Trophoblast cell (in vitro differentiated cells and primary cell): ENCODE results near the gene DCAF8L2.

Experiments
- DNase-seq, 2 donors: peaks; one replicate each; pipeline ENCODE4 v3.0.0-alpha.2; 2016
- H2AFZ ChIP-seq: 2 replicates; pipeline ENCODE4 v1.6.1; 2013; ENCODE audit warnings: low read length, moderate library complexity, mild to moderate bottlenecking; ENCODE audit not compliant: insufficient read depth, poor library complexity
- H2AK5ac ChIP-seq: 2 replicates; pipeline ENCODE4 v1.6.1; 2013; ENCODE audit warnings: mild to moderate bottlenecking, low read length
- H2BK120ac ChIP-seq: 2 replicates; pipeline ENCODE4 v1.6.1; 2013; ENCODE audit warnings: low read length, mild to moderate bottlenecking, moderate library complexity; ENCODE audit not compliant: insufficient read depth, poor library complexity
- H2BK12ac ChIP-seq: 2 replicates; pipeline ENCODE4 v1.6.1; 2013; ENCODE audit warnings: mild to moderate bottlenecking, low read length, moderate library complexity
- H2BK5ac ChIP-seq: 2 replicates; pipeline ENCODE4 v1.6.1; 2013; ENCODE audit warnings: low read length, low read depth, moderate library complexity, mild to moderate bottlenecking; ENCODE audit not compliant: poor library complexity
- H3K14ac ChIP-seq: 2 replicates; pipeline ENCODE4 v1.6.1; 2013; ENCODE audit warnings: mild to moderate bottlenecking, low read length
- H3K18ac ChIP-seq: 2 replicates; pipeline ENCODE4 v1.6.1; 2013; ENCODE audit warnings: mild to moderate bottlenecking, low read length
- H3K23ac ChIP-seq: 2 replicates; pipeline ENCODE4 v1.6.1; 2013; ENCODE audit warnings: low read length
- H3K27ac ChIP-seq: 2 replicates; pipeline ENCODE4 v1.5.1; 2013; ENCODE audit warnings: low read depth, mild to moderate bottlenecking, inconsistent platforms, low read length, moderate library complexity
- H3K27me3 ChIP-seq: 2 replicates; pipeline ENCODE4 v1.6.1; 2013; ENCODE audit warnings: inconsistent platforms, mild to moderate bottlenecking, low read length, moderate library complexity; ENCODE audit not compliant: insufficient read depth
- H3K36me3 ChIP-seq, 2 experiments: 1 replicate in 1 of 2; 2 replicates in 1 of 2; pipeline ENCODE4 v1.6.1; 2013; ENCODE audit warnings: low read length in 2 of 2, mild to moderate bottlenecking in 2 of 2, moderate library complexity in 1 of 2; ENCODE audit not compliant: insufficient read depth in 2 of 2, control insufficient read depth in 1 of 2
- H3K4ac ChIP-seq: 2 replicates; pipeline ENCODE4 v1.6.1; 2013; ENCODE audit warnings: low read depth, mild to moderate bottlenecking, low read length, moderate library complexity
- H3K4me1 ChIP-seq, 2 experiments: 1 replicate in 1 of 2; 2 replicates in 1 of 2; pipeline ENCODE4 v1.6.1; 2013; ENCODE audit warnings: low read length in 2 of 2, mild to moderate bottlenecking in 2 of 2, moderate library complexity in 1 of 2; ENCODE audit not compliant: insufficient read depth in 2 of 2, control insufficient read depth in 1 of 2
- H3K4me2 ChIP-seq: 2 replicates; pipeline ENCODE4 v1.6.1; 2013; ENCODE audit warnings: inconsistent platforms, mild to moderate bottlenecking, low read length, moderate library complexity
- H3K4me3 ChIP-seq: 2 replicates; pipeline ENCODE4 v1.5.1; 2013; ENCODE audit warnings: mild to moderate bottlenecking, low read depth, low read length, inconsistent platforms
- H3K79me1 ChIP-seq: one replicate; pipeline ENCODE4 v1.6.1; 2013; ENCODE audit warnings: low read length
- H3K79me2 ChIP-seq: 2 replicates; pipeline ENCODE4 v1.6.1; 2013; ENCODE audit warnings: low read length, mild to moderate bottlenecking; ENCODE audit not compliant: control insufficient read depth, insufficient read depth, poor library complexity
- H3K9ac ChIP-seq: 2 replicates; pipeline ENCODE4 v1.6.1; 2013; ENCODE audit warnings: mild to moderate bottlenecking, low read length
- H3K9me3 ChIP-seq: 2 replicates; pipeline ENCODE4 v1.6.1; 2013; ENCODE audit warnings: low read depth, mild to moderate bottlenecking, control low read depth, inconsistent platforms, low read length; ENCODE audit not compliant: insufficient read depth
- H4K12ac ChIP-seq: 2 replicates; pipeline ENCODE4 v1.6.1; 2013; ENCODE audit warnings: low read depth, mild to moderate bottlenecking, low read length, moderate library complexity
- H4K8ac ChIP-seq: 2 replicates; pipeline ENCODE4 v1.6.1; 2013; ENCODE audit warnings: low read depth, mild to moderate bottlenecking, low read length, moderate library complexity
- H4K91ac ChIP-seq: one replicate; pipeline ENCODE4 v1.6.1; 2013; ENCODE audit warnings: low read depth, mild to moderate bottlenecking, low read length, moderate library complexity
- WGBS: extraction: QIAGEN DNeasy Blood & Tissue Kit; methylation state at CpG from one replicate; pipeline ENCODE4 v1.1.7; 2013; ENCODE audit warnings: missing lambda C conversion rate; ENCODE audit not compliant: insufficient read length, insufficient coverage; ENCODE audit errors: extremely low coverage; 5-methylcytosine and 5-hydroxymethylcytosine counted together

The DCAF8L2 gene

GRCh38 chrX:27656581-27656980, 66.4 kb downstream of the DCAF8L2 start:
- WGBS: no CpG with 5 or more reads among the region's 1 CpG
- Histone ChIP-seq H3K27me3 (no peaks in the 10 kb centered on the region), H3K36me3 (no peaks in the 10 kb centered on the region)

GRCh38 chrX:27660878-27661277, 70.7 kb downstream of the DCAF8L2 start:
- Histone ChIP-seq H3K18ac (no peak overlapping the region), H3K27ac (no peak overlapping the region), H4K12ac (no peak overlapping the region), H3K9me3 (no peaks in the 10 kb centered on the region), H2BK120ac (no peak overlapping the region), H3K9ac (no peak overlapping the region), H2AFZ (no peak overlapping the region), H3K14ac (no peak overlapping the region), H3K4ac (no peak overlapping the region), H3K4me3 (no peak overlapping the region), H3K79me2 (no peaks in the 10 kb centered on the region), H4K91ac (no peak overlapping the region), H3K36me3 (no peaks in the 10 kb centered on the region), H3K23ac (no peak overlapping the region), H2BK12ac (no peak overlapping the region), H3K27me3 (no peaks in the 10 kb centered on the region), H2AK5ac (no peak overlapping the region), H3K4me1 (no peaks in the 10 kb centered on the region), H4K8ac (no peak overlapping the region), H3K79me1 (no peaks in the 10 kb centered on the region), H2BK5ac (no peak overlapping the region), H3K4me2 (no peak overlapping the region)
- no peak for DNase-seq

More at GRCh38 chrX:27656581-27656980, 66.4 kb downstream of the DCAF8L2 start:
- Histone ChIP-seq H3K23ac (no peak overlapping the region), H3K4me3 (no peak overlapping the region), H3K4me2 (no peak overlapping the region), H3K9me3 (no peaks in the 10 kb centered on the region), H3K27ac (no peak overlapping the region), H3K9ac (no peak overlapping the region), H3K4ac (no peak overlapping the region), H4K91ac (no peak overlapping the region), H3K14ac (no peak overlapping the region), H4K8ac (no peak overlapping the region), H4K12ac (no peak overlapping the region), H2AFZ (no peak overlapping the region), H3K18ac (no peak overlapping the region), H2AK5ac (no peak overlapping the region), H3K79me2 (no peaks in the 10 kb centered on the region), H3K79me1 (no peaks in the 10 kb centered on the region), H2BK12ac (no peak overlapping the region), H3K4me1 (no peaks in the 10 kb centered on the region), H2BK5ac (no peak overlapping the region), H2BK120ac (no peak overlapping the region)
- DNase-seq: no peak

- H3K14ac ChIP-seq: no peak overlapping the region
- H2BK5ac ChIP-seq: no peak overlapping the region
- DNase-seq: no peak
- no CpG with 5 or more reads among the region's 2 CpGs for WGBS
- H3K4me2 ChIP-seq: no peak overlapping the region
- no peaks in the 10 kb centered on the region for H3K79me1 ChIP-seq
- no peaks in the 10 kb centered on the region for H3K36me3 ChIP-seq
- no peak overlapping the region for H4K8ac ChIP-seq
- no peak overlapping the region for H3K9ac ChIP-seq
- H3K4ac ChIP-seq: no peak overlapping the region
- H2AK5ac ChIP-seq: no peak overlapping the region
- no peaks in the 10 kb centered on the region for H3K27me3 ChIP-seq
- H3K9me3 ChIP-seq: no peaks in the 10 kb centered on the region
- H3K79me2 ChIP-seq: no peaks in the 10 kb centered on the region
- H3K23ac ChIP-seq: no peak overlapping the region
- H2BK12ac ChIP-seq: no peak overlapping the region
- H2BK120ac ChIP-seq: no peak overlapping the region
- no peak overlapping the region for H4K12ac ChIP-seq
- no peak overlapping the region for H2AFZ ChIP-seq
- no peaks in the 10 kb centered on the region for H3K4me1 ChIP-seq
- H4K91ac ChIP-seq: no peak overlapping the region
- H3K27ac ChIP-seq: no peak overlapping the region
- H3K18ac ChIP-seq: no peak overlapping the region
- no peak overlapping the region for H3K4me3 ChIP-seq
Observed at GRCh38 chrX:27671234-27671633, 81.1 kb downstream of the DCAF8L2 start.

GRCh38 chrX:27674491-27674890, 84.3 kb downstream of the DCAF8L2 start:
- no peak overlapping the region for H3K14ac ChIP-seq
- no peaks in the 10 kb centered on the region for H3K36me3 ChIP-seq
- no peak for DNase-seq
- H2BK5ac ChIP-seq: no peak overlapping the region
- no peak overlapping the region for H3K4ac ChIP-seq
- no peak overlapping the region for H3K4me2 ChIP-seq
- H3K9me3 ChIP-seq: no peaks in the 10 kb centered on the region
- H3K9ac ChIP-seq: no peak overlapping the region
- H2BK120ac ChIP-seq: no peak overlapping the region
- H4K12ac ChIP-seq: no peak overlapping the region
- no peaks in the 10 kb centered on the region for H3K79me1 ChIP-seq
- no peak overlapping the region for H4K8ac ChIP-seq
- no peak overlapping the region for H3K4me3 ChIP-seq
- H3K23ac ChIP-seq: no peak overlapping the region
- no peak overlapping the region for H2AFZ ChIP-seq
- H4K91ac ChIP-seq: no peak overlapping the region
- no peaks in the 10 kb centered on the region for H3K79me2 ChIP-seq
- no peaks in the 10 kb centered on the region for H3K27me3 ChIP-seq
- H2BK12ac ChIP-seq: no peak overlapping the region
- no peaks in the 10 kb centered on the region for H3K4me1 ChIP-seq
- H2AK5ac ChIP-seq: no peak overlapping the region
- H3K27ac ChIP-seq: no peak overlapping the region
- no peak overlapping the region for H3K18ac ChIP-seq
- no CpG with 5 or more reads among the region's 4 CpGs for WGBS
